Activated CD4-positive, alpha-beta T cell treated with anti-CD3 and anti-CD28 coated beads for 1 hour (primary cell): ENCODE measurements around the gene CTR9.

Experiments used
- DNase-seq: peaks from one replicate; pipeline ENCODE4 v3.0.0-alpha.2; 2020

CTR9 gene

GRCh38 chr11:10750838-10751580, at the start of gene CTR9:
CTR9 (plus strand) TSS chr11:10751246; CDS start chr11:10751413, 167 bp downstream.
- DNase-seq, result peak; percentile 84

GRCh38 chr11:10701982-10702381, 49.1 kb upstream of the CTR9 start:
- no peak for DNase-seq

GRCh38 chr11:10708131-10708530, 42.9 kb upstream of the CTR9 start:
- DNase-seq, result no peak

GRCh38 chr11:10709299-10710086, 41.6 kb upstream of the CTR9 start:
- DNase-seq, result no peak

- DNase-seq, result no peak
Measured at GRCh38 chr11:10715571-10715970, 35.5 kb upstream of the CTR9 start.

- no peak for DNase-seq
Measured at GRCh38 chr11:10716122-10716521, 34.9 kb upstream of the CTR9 start.

- DNase-seq, result no peak
Measured at GRCh38 chr11:10716543-10717259, 34.3 kb upstream of the CTR9 start.

- no peak for DNase-seq
Measured at GRCh38 chr11:10719616-10720015, 31.4 kb upstream of the CTR9 start.

GRCh38 chr11:10720881-10721376, 30.1 kb upstream of the CTR9 start:
- no peak for DNase-seq

- no peak for DNase-seq
Measured at GRCh38 chr11:10722307-10722706, 28.7 kb upstream of the CTR9 start.

- no peak for DNase-seq
Measured at GRCh38 chr11:10725114-10725906, 25.7 kb upstream of the CTR9 start.

- no peak for DNase-seq
Measured at GRCh38 chr11:10725907-10726253, 25.2 kb upstream of the CTR9 start.

- DNase-seq, result no peak
Measured at GRCh38 chr11:10727146-10727851, 23.7 kb upstream of the CTR9 start.

GRCh38 chr11:10728154-10728553, 22.9 kb upstream of the CTR9 start:
- no peak for DNase-seq

GRCh38 chr11:10728789-10729472, 22.1 kb upstream of the CTR9 start:
- DNase-seq, result no peak

- DNase-seq, result no peak
Measured at GRCh38 chr11:10730151-10730550, 20.9 kb upstream of the CTR9 start.

GRCh38 chr11:10731064-10731680, 19.9 kb upstream of the CTR9 start:
- no peak for DNase-seq

- peak; percentile 73 for DNase-seq
Measured at GRCh38 chr11:10735481-10736475, 15.3 kb upstream of the CTR9 start.

GRCh38 chr11:10742460-10743208, 8.4 kb upstream of the CTR9 start:
- DNase-seq, result no peak
